Activated naive CD8-positive, alpha-beta T cell (primary cell): ENCODE results near the gene ZSCAN31.
A peak's percentile ranks its signal among the peaks of the same experiment; 100 is the strongest.
"Not testable (repeated sequence)": the region's sequence is repeated elsewhere in the genome, so short reads cannot be mapped to it uniquely, and the experiment has no call there.

ENCODE experiments used
- H3K27ac Mint-ChIP-seq: one replicate; pipeline ENCODE4 v1.8.0; 2021; ENCODE audit warnings: mixed read lengths
- H3K27me3 Mint-ChIP-seq: one replicate; pipeline ENCODE4 v1.8.0; 2021; ENCODE audit warnings: mixed read lengths
- H3K36me3 Mint-ChIP-seq: one replicate; pipeline ENCODE4 v1.8.0; 2021; ENCODE audit warnings: mixed read lengths
- H3K4me1 Mint-ChIP-seq: one replicate; pipeline ENCODE4 v1.8.0; 2021; ENCODE audit warnings: low read depth, mixed read lengths
- H3K4me3 Mint-ChIP-seq: one replicate; pipeline ENCODE4 v1.8.0; 2021; ENCODE audit warnings: mild to moderate bottlenecking, mixed read lengths
- H3K9me3 Mint-ChIP-seq: one replicate; pipeline ENCODE4 v1.8.0; 2021; ENCODE audit warnings: low read depth, mixed read lengths

Gene ZSCAN31

DNA sequence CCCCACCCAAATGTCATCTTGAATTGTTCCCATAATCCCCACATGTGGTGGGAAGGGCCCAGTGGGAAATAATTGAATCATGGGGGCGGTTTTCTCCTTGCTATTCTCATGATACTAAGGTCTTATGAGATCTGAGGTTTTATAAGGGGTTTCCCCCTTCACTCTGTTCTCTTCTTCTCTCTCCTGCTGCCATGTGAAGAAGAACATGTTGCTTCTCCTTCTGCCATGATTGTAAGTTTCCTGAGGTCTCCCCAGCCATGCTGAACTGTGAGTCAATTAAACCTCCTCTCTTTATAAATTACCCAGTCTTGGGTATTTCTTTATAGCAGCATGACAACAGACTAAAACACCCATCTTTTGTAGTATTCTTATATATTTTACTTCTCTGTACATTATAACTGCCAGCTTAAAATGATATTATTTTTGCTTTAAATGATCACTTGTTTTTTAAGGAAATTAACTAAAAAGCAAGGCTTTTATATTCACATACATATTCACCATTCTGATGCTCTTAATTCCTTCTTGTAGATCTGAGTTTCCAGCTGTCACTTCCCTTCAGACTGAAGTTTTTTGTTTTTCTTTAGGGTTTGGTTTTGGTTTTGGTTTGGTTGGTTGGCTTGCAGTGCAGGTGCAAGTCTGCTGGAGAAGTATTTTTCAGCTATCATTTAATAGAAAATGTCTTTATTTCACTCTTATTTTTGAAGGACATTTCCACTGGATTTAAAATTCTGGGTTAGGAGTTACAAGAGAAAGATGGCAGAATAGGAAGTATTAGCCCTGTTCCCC is 4.6 kb upstream of the ZSCAN31 start:
- H3K36me3 Mint-ChIP-seq: peaks cover 7% of the 10 kb centered on the region
- H3K27me3 Mint-ChIP-seq: peaks cover 3% of the 10 kb centered on the region
- H3K4me1 Mint-ChIP-seq: no peaks in the 10 kb centered on the region
- H3K4me3 Mint-ChIP-seq: no peak overlapping the region
- H3K9me3 Mint-ChIP-seq: no peaks in the 10 kb centered on the region
- no peak overlapping the region for H3K27ac Mint-ChIP-seq

DNA sequence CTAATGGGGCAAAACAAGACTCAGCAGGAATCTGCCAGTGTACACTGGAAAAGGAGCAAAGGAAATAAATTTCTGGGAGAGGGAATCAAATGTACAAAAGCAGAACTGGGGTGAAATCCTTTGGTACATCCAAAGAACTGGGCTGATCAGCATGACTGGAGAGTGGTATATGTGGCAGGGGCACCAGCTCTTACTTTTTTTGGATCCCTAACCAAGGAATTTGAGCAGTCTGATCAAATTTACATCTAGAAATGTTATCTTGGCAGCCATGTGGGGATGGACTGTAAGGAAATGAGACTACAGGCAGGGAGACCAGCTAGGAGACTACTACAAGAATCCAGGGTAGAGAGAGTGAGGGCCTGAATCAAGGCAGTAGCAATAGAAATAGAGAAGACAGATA is 1.2 kb upstream of the ZSCAN31 start:
- Mint-ChIP-seq H3K4me1 (peaks cover 10% of the 10 kb centered on the region), H3K36me3 (peaks cover 7% of the 10 kb centered on the region), H3K4me3 (no peak overlapping the region), H3K9me3 (no peaks in the 10 kb centered on the region), H3K27me3 (no peaks in the 10 kb centered on the region), H3K27ac (no peak overlapping the region)

DNA sequence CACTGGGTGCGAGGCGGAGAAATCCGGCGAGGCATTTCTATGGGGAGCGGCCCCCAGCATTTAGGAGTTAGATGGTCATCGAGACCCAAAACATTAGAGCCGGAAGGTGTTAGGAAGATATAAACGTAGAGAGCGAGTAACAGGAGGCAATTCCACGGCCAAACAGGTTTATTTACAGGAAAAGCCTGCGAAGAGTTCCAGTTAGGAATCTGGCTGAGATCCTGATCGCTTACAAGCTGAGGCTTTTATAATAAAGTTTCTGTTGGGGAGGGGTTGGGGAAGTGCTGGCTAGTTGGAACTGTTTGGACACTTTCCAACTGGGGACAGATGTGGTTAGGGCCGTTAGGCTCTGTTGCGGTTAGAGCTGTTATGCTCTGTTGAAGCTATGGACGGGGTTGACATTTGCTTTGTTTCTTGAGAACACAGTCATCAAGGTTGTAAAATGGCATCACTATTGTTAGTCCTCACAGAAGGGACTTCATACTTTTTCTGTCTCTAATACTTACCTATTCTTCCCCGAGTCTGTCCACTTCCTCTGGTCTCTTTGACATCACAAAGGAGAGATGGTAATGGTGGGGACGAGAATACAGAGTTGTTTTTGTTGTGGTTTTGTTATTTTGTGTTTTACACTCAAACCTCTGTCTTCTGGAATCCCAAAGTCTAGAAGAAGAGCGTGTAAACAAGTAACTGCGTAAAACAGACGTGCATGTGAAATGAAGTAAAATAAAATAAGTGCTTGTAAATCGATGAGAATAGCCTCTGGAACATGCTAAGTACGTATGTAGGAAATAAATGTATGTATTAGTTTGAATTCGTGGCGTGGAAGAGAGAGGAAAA is 554 bp upstream of the ZSCAN31 start:
- H3K4me3 Mint-ChIP-seq: no peak overlapping the region
- peaks cover 10% of the 10 kb centered on the region for H3K4me1 Mint-ChIP-seq
- no peaks in the 10 kb centered on the region for H3K27me3 Mint-ChIP-seq
- no peak overlapping the region for H3K27ac Mint-ChIP-seq
- peaks cover 7% of the 10 kb centered on the region for H3K36me3 Mint-ChIP-seq
- no peaks in the 10 kb centered on the region for H3K9me3 Mint-ChIP-seq

DNA sequence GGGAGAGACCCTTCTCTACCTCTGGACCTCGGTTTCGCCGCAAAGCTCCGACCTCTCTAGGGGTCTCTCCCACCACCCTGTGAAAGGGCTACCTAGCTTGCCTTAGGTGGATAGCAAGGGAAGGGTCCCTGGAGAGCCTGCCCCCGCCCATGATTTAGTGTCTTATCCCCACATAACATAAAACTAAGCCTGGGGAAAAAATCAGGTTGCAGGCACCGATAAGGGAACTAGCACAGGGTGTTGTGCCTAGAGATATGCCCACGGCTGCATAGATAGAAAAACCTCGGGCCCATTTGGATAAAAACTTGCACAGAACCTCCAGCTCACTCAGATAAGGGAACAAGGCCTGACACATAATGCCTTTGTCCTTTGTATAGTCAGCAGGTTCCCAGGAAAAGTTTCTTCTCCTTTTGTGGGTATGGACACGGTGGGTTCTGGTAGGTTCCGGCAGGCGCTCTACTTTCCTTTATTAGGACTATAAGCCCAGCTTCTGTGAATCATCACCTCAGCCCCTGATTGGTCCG is 846 bp downstream of the ZSCAN31 start:
- H3K4me3 Mint-ChIP-seq: peak overlapping the region; percentile 46
- H3K4me1 Mint-ChIP-seq: peaks cover 10% of the 10 kb centered on the region
- H3K27ac Mint-ChIP-seq: no peak overlapping the region
- H3K9me3 Mint-ChIP-seq: no peaks in the 10 kb centered on the region
- no peaks in the 10 kb centered on the region for H3K27me3 Mint-ChIP-seq
- H3K36me3 Mint-ChIP-seq: peaks cover 3% of the 10 kb centered on the region

DNA sequence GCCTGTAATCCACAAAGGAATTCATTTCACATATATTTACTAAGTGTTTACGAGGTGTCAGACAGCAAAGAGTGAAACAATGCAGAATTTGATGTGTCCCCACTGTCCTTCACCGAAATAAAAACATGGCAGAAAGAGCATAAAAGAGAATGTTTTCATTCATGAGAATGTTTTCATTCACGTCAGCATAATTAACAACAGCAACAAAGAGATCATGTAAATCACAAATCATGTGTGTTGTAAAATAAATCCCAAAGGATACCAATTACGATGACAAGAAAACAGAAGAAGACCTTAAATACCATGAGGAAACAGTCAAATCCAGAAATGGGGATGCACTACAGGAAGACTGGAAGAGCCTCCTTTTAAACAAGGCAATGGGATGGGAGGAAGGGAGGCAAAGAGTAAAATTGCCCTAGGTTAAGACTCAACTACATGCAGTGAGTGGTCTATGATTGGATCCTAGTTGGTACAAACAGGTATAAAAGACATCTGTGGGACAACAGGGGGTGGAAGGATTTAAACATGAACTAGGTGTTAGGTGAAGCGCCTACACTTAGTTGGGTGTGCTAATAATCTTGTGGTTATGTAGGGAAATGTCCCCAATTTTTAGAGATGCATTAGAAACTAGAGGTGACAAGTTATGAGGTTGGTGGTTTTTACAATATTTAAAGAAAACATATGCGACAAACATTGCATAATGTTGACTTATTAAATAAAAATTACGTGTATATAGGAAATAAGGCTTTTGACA is 1.5 kb downstream of the ZSCAN31 start:
- no peaks in the 10 kb centered on the region for H3K9me3 Mint-ChIP-seq
- H3K4me1 Mint-ChIP-seq: peaks cover 10% of the 10 kb centered on the region
- H3K27me3 Mint-ChIP-seq: no peaks in the 10 kb centered on the region
- H3K4me3 Mint-ChIP-seq: peak overlapping the region; percentile 46
- no peaks in the 10 kb centered on the region for H3K36me3 Mint-ChIP-seq
- H3K27ac Mint-ChIP-seq: no peak overlapping the region

DNA sequence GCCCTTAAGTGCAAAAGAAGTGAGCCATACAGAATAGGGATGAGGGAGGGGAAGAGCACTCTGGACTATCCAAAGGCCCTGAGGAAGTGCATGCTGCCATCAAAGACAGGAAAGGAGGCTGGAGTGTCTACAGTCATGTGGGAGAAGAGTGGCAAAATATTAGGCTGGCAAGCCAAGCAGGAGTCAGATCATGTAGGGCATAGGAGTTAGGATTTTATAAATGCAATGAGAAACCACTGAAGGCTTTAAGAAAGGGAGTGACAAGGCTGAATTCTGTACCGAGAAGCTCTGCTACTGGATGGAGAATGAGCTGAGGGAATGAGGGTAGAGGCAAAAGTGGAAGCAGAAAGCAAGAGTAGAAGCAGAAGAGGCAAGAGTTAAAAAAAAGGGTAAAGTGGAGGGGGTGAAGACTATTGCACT is 2.3 kb downstream of the ZSCAN31 start:
- H3K4me1 Mint-ChIP-seq: peaks cover 10% of the 10 kb centered on the region
- H3K27ac Mint-ChIP-seq: no peak overlapping the region
- H3K36me3 Mint-ChIP-seq: peaks cover 5% of the 10 kb centered on the region
- H3K4me3 Mint-ChIP-seq: no peak overlapping the region
- peaks cover 6% of the 10 kb centered on the region for H3K9me3 Mint-ChIP-seq
- no peaks in the 10 kb centered on the region for H3K27me3 Mint-ChIP-seq

DNA sequence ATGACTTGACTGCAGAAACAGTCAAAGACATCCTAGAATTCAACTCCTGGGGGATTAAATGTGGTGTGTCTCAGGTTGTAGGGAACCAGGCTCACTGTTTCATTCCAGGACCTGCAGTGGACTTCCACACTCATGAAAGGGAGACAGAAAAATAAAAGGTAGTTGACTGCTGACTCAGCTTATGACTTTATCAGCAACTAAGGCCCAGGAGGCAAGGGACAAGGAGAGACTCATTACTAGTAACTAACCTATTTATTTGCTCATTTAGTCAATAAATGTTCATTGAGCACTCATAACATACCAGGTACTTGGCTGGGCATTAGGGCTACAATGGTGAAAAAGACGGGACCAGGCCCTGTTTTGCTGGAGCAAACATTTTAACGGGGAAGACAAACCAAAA is 2.9 kb downstream of the ZSCAN31 start:
- Mint-ChIP-seq H3K27me3 (no peaks in the 10 kb centered on the region), H3K27ac (no peak overlapping the region), H3K4me1 (peaks cover 10% of the 10 kb centered on the region), H3K4me3 (no peak overlapping the region), H3K9me3 (peaks cover 6% of the 10 kb centered on the region), H3K36me3 (peaks cover 5% of the 10 kb centered on the region)

DNA sequence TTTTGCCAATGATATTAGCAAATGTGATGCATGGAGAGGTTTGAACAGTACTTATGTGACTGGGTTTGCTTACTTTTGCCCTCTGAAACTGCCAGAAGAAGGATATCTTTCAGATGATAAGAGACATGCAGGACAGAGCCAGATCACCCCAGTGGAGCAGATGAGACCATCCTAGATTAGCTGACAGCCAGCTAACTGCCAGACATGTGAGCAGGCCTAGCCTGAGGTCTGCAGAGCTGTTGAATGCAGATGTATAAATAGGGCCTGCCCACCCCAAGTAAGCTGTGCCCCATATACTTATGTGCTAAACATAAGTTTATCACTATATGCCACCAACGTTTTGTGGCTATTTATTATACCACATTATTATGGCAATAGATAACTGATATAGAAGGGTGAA is 5.9 kb downstream of the ZSCAN31 start:
- H3K4me1 Mint-ChIP-seq: peaks cover 10% of the 10 kb centered on the region
- no peak overlapping the region for H3K27ac Mint-ChIP-seq
- no peak overlapping the region for H3K4me3 Mint-ChIP-seq
- H3K27me3 Mint-ChIP-seq: no peaks in the 10 kb centered on the region
- H3K36me3 Mint-ChIP-seq: peaks cover 25% of the 10 kb centered on the region
- H3K9me3 Mint-ChIP-seq: peaks cover 28% of the 10 kb centered on the region

DNA sequence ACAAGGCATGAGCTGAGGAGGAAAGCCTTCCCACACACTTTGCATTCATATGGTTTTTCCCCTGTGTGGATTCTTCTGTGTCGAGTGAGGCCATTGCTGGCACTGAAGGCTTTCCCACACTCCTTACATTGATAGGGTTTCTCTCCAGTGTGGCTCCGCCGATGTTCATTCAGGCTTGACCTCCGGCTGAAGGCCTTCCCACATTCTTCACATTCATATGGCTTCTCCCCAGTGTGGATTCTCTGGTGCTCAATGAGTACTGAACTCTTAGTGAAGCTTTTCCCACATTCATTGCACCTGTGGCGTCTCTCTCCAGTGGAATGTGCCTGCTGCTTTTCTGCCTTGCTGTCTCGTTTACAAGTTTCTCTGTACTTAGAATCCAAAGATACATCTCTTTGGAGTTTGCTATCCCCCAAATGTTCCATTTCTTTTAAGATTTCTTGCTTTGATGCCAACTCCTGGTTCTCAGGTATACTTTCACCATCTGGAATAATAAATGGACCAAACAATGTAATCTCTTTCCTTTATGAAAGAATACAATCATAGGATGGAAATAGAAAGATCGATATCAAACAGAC is 9.5 kb downstream of the ZSCAN31 start:
- H3K4me3 Mint-ChIP-seq: no peak overlapping the region
- peaks cover 30% of the 10 kb centered on the region for H3K9me3 Mint-ChIP-seq
- H3K4me1 Mint-ChIP-seq: no peaks in the 10 kb centered on the region
- H3K36me3 Mint-ChIP-seq: peaks cover 25% of the 10 kb centered on the region
- no peak overlapping the region for H3K27ac Mint-ChIP-seq
- H3K27me3 Mint-ChIP-seq: peaks cover 6% of the 10 kb centered on the region

DNA sequence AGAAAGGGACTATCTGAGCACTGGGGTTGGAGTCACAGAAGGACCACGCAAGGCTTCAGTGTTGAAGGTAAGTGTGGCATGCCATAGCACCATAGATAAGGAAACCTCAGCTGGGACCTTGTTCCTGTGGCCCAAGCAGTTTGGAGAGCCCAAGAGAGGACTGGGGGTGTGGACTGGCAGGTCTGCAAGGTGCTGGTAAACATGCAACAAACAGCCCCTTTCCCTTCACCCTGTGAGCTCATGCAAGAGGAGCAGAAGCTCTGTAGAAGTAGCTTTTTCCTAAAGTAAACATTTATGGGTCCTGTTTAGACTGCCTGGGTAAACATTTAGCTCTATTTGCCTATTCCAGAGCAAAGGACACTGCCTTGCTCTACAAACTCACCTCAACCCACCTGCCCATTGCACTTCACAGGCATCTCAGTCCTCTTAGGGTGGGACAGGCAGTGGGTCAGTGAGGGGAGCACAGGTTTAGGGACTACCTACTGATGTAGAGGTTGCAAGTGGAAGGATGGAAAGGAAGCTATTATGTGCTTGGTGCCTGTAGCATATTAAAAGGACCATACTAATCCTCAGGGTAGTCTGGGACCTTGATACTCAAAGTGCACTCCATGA is 12.0 kb downstream of the ZSCAN31 start:
- H3K36me3 Mint-ChIP-seq: peaks cover 22% of the 10 kb centered on the region
- peaks cover 6% of the 10 kb centered on the region for H3K27me3 Mint-ChIP-seq
- no peak overlapping the region for H3K27ac Mint-ChIP-seq
- H3K4me1 Mint-ChIP-seq: no peaks in the 10 kb centered on the region
- H3K4me3 Mint-ChIP-seq: no peak overlapping the region
- H3K9me3 Mint-ChIP-seq: peaks cover 26% of the 10 kb centered on the region

DNA sequence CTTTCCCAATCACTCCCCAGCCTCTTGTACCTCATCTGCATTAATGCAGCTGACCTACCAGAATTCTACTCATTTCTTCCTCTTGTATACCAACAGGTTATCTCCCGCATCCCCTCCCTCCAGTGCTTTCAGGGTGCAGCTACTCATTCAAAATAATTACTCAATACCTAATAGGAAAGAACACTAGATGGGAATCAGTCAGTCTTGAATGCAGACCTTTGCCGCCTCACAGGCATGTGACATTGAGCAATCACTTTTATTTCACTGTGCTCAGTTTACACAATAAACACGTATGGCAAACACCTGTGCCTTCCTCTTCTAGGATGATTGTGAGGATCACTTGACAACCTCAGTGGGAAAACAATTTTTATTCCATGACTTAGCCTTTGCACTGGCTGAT is 13.3 kb downstream of the ZSCAN31 start:
- Mint-ChIP-seq H3K27me3 (peaks cover 6% of the 10 kb centered on the region), H3K4me3 (no peak overlapping the region), H3K4me1 (no peaks in the 10 kb centered on the region), H3K27ac (no peak overlapping the region), H3K9me3 (peaks cover 22% of the 10 kb centered on the region), H3K36me3 (peaks cover 17% of the 10 kb centered on the region)

DNA sequence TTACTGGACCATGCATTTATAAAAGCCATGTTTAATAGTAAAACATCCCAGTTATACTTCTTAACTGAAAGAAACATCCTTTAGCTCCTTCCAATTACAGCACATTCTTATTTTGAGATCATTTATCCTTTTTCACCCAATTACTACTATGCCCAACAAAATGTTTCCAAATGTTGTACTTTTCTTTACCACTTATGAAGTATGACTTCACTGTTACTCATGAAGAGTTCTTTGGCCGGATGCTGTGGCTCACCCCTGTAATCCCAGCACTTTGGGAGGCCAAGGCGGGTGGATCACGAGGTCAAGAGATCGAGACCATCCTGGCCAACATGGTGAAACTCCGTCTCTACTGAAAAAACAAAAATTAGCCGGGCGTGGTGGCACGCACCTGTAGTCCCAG is 18.1 kb downstream of the ZSCAN31 start:
- not testable (repeated sequence) for H3K4me3 Mint-ChIP-seq, H3K27ac Mint-ChIP-seq

DNA sequence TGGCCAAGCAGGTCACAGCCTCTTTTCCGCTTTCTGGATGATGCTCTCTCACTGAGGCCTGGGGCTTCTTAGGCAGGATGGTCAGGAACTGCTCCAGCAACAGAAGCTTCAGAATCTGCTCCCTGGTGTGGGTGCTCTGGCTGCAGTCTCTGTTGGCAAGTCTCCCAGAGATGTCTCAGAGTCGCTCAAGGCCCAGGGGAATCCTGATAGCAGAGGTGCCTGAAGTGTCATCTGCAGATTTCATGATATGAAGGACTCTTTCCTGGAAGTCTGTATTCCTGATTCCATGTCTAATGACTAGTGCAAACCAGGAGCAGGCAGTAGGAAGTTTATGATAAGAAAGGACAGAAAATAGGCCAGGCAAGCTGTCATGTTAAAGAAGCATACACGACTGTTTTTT is 20.3 kb downstream of the ZSCAN31 start:
- Mint-ChIP-seq H3K27me3 (peaks cover 6% of the 10 kb centered on the region), H3K4me3 (no peak overlapping the region), H3K27ac (no peak overlapping the region), H3K4me1 (no peaks in the 10 kb centered on the region), H3K36me3 (peaks cover 5% of the 10 kb centered on the region), H3K9me3 (no peaks in the 10 kb centered on the region)

More for the DNA sequence above, 18.1 kb downstream of the ZSCAN31 start:
- not testable (repeated sequence) for H3K9me3 Mint-ChIP-seq, H3K36me3 Mint-ChIP-seq, H3K4me1 Mint-ChIP-seq, H3K27me3 Mint-ChIP-seq

DNA sequence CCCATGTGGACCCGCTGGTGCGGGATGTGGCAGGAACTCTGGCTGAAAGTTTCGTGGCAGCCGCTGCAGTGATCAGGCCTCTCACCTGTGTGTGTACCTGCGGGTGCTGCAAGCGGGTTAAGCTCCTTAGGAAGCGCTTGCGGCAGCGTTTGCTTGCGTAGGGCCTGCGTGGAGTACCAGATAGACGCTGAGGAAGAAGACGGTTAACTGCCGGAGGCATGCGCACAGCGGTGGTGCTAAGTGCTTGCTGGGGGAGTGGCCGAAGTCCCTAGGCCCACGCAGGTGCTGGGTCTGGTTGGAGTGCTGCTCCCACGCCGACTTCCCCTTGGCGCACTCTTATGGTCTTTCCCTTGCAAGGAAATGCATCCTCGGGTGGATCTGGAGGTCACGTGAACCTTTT is 23.0 kb downstream of the ZSCAN31 start:
- H3K4me3 Mint-ChIP-seq: no peak overlapping the region
- H3K36me3 Mint-ChIP-seq: peaks cover 5% of the 10 kb centered on the region
- H3K9me3 Mint-ChIP-seq: no peaks in the 10 kb centered on the region
- H3K27ac Mint-ChIP-seq: no peak overlapping the region
- H3K27me3 Mint-ChIP-seq: peaks cover 13% of the 10 kb centered on the region
- no peaks in the 10 kb centered on the region for H3K4me1 Mint-ChIP-seq
